Dermis blood vessel endothelial cell (primary cell): ENCODE data around the gene PGAP1. TPM values are rescaled to one million over a fixed set of nuclear protein-coding genes. Genes with fewer than 3 reads are reported as not detected.
A peak's percentile ranks its signal among the peaks of the same experiment; 100 is the strongest.
"Not testable (repeated sequence)": the region's sequence is repeated elsewhere in the genome, so short reads cannot be mapped to it uniquely, and the experiment has no call there.

Experiments used
- DNase-seq: peaks from one replicate; pipeline ENCODE4 v3.0.0; 2010
- total RNA-seq: library from RNA; depleted of rRNA; stranded (reverse); fragments of >200 nt; gene quantifications from 2 replicates; pipeline ENCODE4 v1.2.3, GENCODE V29; 2014

PGAP1 gene
- total RNA-seq, 1 donor from 2014 or later, result 4.8 TPM

- DNase-seq, result no peak
These were observed 25.5 kb upstream of the PGAP1 start for GRCh38 chr2:196951973-196952372.

DNA sequence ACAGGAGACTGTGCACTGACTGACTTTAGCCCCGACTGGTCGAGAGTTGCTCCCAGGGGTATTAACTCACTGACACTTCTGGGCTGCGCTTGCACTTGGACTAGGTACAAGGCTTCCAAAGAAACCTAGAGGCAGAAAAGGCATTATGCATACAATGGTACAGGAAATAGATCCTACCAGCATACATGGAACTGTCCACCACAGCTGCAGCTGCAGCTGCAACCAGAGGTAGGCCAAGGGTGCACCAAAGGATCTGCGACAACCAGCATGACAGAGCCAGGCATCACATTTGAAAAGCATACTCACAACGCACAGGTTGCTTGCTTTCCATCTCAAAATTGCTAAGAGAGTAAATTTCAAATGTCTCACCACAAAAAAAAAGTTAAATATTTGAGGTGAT lies 22.6 kb upstream of the PGAP1 start:
- no peak for DNase-seq

DNA sequence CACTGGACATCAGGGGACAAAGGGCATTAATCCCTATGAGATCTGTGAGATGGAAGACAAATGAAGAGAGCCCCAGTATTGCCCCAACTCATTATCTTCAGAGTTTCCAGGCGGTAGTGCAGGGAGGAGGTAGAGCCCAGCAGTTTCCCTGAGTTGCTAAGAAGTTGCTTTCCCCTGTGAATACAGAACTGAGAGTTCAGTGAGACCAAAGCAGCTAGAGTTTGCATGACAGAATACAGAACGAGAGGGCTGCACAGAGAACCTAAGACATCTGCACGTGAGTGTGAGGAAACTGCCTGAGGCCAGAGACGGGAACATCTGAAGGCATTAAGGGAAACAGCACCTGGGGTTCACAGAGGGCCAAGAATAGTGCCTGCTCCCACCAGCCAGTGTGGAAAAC lies 18.1 kb upstream of the PGAP1 start:
- no peak for DNase-seq

DNA sequence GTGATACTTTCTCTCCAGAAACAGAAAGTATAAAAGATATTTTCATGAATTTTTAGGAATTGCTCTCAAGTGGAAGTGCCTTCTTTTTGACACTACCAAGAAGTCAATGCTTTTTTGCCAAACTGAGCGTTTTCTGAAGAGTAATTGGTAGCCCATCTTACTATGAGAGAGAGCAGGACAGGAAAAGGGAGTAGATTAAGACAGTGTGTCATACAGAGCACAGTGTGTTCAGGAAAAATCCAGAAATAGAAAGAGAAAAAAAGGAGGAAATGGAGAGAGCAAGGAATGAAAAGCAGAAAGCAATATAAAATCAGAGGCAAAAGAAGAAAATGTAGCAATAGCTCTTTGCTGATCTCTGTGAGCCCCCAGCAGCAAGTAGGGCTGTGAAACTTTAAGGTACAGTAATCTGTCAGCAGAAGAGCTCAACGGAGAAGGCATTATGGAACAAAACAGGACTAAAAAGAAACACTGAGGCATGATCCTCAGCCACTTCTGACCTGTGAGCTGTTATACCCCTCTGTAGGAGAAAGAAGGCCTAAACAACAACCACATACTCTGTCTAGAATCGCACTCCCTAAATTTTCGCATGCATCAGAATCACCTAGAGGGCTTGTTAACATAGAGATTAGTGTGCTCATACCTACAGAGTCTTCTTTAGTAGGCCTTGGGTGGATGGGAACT lies 15.0 kb upstream of the PGAP1 start:
- DNase-seq, result no peak

GRCh38 chr2:196939371-196939770 lies 12.9 kb upstream of the PGAP1 start:
- no peak for DNase-seq

DNA sequence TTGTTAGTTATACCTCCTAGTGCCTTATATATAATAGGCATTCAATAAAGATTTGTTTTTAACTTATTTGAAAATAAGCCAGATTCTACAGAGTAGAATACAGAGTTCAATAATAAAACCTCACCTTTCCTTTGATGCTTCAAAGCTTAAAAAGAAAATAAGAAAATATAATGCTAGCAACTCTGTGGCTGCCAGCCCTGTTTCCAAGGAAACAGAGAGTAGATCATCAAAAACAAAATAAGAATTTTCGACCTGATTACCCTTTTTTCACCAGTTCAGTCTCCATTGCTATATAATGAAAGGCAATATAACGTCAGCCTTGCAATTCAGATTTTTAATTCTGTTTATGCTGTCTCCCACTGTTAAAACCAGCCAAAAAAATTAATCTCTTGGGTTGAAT lies 8.9 kb upstream of the PGAP1 start:
- no peak for DNase-seq

DNA sequence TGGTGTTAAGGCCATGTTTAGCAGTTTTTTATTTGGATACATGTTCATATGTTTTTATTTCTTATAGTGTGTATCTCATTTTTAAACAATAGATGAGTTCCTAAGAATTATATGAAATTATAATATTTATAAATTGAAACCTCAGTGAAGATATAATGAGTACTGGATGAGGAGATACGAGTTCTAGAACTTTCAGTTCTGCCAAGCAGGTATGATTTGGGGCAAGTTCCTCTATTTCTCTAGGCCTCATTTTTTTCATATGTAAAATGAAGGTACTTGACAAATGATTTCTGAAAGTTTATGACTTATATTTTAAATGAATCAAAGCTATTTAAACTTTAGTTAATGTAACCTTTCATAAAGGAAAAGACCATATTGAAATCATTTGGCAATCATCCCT lies 8.2 kb upstream of the PGAP1 start:
- DNase-seq, result no peak

DNA sequence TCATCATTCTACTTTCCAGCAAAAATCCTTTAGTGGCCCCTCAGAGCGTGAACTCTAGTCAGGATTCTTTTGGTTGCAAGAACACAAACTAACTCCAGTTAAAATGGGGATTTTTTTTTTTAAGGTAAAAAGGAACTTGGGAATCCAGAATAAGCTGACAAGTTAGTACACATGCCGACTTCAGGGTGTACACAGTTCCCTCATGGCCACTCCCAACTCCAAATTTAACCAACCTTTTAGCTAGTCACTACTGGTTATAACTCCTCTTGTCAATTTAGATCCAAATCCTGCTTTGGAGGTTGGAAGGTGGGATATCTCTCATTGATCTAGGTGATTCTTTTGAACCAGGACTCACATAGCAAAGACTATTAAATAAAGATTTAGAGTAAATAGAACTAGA lies 5.0 kb upstream of the PGAP1 start:
- DNase-seq, result no peak

DNA sequence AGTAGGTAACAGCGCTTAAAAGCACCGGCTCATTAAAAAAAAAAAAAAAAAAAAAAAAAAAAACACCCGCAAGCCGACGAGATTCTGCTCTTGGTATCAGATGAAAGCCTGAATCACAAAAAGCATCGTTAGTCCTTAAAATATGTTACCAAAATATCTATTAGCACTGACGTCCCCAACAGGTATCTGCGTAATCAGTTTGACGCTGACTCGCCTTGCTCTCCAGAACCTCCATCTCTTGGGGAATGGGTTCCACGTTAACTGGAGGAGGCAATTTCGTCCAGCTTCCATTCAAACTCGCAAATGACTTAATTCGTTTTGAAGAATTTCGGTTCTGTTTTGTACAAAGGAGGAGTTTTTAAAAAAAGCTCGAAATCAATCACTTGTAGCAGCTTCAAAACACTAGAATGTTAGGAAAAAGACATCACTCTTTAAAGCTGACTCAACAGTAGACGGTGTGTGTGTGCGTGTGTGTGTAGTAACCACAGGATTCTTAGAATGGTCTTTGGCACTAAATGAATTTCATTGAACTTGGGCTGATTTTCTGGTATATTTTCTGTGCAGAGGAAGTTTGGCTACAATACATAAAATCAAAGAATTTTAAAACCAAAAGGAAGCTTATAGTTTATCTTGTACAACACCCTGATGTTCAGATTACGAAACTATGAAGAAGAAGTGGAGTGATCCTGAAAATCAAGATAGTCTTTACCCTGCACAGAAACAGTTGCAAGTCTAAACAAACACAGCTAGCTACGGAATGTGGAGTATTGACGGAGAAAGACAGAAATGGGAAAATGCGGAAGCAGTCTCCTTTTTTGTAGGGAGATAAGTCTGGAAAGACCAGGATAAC lies 1.1 kb upstream of the PGAP1 start:
- DNase-seq, result peak; percentile 50

GRCh38 chr2:196925768-196926561 lies 542 bp downstream of the PGAP1 start:
- peak; percentile 48 for DNase-seq

DNA sequence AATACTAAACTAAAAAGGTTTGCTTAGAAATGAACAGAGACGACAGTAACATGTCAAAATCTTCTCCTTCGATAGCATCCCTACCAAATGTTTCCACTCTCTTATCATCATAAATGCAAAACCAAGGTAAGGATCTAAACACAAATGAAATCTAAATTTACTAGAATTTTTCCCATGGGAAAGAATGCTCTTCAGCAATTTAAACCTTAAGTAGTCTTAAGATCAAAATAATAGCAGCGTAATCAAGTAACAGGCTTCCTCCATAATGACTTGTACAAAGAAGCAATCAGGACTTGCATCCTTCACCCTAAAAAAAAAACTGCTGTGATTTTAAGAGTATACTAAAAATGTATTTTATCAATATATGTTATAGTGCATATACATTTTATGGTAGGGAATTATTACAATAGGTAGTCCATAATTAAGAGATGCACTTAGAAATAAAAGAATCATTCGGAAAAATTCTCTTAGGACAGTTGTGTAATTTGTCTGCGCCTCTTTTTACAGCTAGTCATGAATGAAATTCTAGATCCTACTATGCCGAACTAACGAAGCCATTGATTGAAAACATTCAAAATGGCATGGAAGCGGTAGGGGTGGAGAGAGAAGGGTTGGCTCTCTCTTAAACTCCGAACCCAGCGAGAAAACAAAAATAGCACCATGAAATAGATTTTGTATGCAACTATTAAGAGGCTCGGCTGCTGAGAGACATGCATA lies 1.3 kb downstream of the PGAP1 start:
- peak; percentile 26 for DNase-seq

GRCh38 chr2:196924051-196924450 lies 2.5 kb downstream of the PGAP1 start:
- DNase-seq, result peak; percentile 21

DNA sequence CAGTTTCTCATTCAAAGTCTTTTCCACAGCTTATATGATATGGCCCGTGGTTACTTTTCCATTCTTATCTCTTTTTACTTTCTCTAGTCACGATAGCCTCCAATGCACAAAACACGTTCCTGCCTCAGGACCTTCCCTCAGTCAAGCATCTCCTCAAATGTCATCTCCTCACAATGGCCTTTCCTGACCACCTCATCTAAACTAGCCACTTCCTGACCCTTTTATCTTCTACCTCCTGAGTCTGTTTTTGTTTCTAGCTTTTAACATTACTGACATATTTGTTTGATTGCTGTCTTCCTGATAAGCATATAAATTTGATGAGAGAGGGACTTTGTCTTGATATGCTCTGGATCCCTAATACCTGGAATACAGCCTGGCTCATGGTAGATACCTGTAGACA lies 7.6 kb downstream of the PGAP1 start:
- DNase-seq, result peak; percentile 42

DNA sequence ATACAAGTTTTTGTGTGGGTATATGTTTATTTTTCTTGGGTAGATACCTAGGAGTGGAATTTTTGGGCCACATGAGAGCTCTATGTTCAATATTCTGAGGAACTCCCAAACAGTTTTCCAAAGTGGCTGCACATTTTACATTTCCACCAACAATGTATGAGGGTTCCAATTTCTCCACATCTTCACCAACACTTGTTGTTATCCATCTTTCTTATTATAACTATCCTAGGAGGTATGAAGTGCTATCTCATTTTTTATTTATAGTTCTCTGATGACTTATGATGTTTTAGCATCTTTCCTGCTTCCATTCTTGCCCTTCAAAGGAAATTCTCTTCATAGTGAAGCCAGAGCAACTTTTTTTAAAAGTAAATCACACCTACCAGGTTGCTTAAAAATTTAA lies 8.7 kb downstream of the PGAP1 start:
- DNase-seq, result no peak

DNA sequence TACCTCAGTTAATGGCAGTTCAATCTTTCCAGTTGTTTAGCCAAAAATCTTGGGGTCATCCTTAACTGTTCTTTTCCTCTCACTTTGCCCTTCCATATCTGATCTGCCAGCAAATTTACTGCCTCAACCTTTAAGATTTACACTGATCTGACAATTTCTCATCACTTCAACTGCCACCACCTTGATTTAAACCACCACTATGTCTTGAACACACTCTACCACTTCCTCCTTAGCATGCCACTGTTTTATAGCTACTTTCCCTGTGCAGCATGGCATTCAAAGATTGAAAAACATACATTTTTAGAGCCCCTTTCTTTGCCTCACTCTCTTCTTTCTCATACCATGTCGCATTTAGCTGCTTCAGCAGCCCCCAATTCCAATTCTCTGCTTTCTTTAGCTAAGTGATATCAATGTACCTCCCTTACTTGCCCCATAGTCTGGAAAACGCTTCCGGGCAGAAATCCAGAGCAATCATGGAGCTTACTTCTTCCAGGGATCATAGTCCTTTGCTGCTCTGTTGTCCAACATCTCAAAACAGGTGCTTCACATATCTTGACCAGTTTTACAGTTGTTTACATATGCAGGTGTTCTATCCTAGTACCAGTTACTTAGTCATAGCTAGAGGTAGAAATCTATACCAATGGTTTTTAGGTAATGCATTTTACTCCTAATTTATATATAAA lies 10.9 kb downstream of the PGAP1 start:
- no peak for DNase-seq

DNA sequence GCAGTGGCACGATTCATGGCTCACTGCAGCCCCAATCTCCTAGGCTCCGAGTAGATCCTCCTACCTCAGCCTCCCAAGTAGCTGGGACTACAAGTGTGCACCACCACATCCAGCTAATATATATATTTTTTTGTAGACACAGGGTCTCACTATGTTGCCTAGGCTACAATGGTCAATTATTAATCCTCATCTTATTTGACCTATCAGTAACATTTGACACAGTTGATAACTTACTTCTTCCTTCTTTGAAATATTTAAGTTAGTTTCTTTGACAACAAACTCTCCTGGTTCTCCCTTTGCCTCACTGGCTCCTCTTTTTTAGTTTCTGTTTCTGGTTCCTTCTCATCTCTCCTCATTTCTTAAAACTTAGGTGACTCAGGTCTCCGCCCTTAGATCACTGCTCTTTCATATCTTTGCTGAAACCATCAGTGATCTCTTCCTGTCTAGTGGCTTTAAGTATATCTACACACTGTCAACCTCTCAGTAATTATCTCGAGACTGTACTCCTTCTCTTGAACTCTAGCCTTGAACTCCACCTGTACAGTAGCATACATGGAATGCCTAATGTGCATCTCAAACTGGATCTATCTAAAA lies 11.5 kb downstream of the PGAP1 start:
- DNase-seq, result no peak

- DNase-seq, result no peak
These were observed 12.8 kb downstream of the PGAP1 start for GRCh38 chr2:196913691-196914090.

GRCh38 chr2:196905365-196905764 lies 21.1 kb downstream of the PGAP1 start:
- DNase-seq, result not testable (repeated sequence)

DNA sequence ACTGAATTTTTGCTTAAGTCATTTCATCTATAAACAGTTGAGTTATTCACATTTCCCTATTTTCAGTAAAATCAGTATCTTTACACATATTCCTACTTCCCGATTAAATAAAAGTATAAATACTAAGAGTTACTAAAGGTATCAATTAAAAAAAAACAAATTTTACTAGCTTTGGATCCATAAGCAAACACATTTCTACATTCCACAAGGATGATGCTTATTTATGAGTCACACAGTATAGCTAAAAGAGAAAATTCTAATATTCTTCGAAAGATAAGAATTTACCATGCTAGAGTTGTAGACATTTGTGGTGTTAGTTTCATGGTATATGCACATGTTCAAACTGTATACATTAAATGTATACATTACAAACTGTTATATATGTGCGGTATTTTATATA lies 23.7 kb downstream of the PGAP1 start:
- no peak for DNase-seq

DNA sequence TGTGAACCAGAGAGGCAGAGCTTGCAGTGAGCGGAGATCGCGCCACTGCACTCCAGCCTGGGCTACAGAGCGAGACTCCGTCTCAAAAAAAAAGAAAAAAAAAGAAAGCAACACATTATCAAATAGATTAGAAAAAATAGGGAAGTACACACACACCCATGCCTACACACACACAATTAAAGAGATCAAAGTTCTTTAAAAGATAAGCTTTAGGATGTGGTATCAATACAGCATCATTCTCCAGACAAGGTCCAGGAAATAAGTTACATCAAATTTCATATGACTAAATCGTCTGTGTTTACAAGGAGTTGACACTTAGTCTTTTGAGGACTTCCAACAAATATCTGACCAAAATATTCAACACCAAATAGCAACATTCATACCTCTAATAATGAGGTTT lies 25.7 kb downstream of the PGAP1 start:
- no peak for DNase-seq

DNA sequence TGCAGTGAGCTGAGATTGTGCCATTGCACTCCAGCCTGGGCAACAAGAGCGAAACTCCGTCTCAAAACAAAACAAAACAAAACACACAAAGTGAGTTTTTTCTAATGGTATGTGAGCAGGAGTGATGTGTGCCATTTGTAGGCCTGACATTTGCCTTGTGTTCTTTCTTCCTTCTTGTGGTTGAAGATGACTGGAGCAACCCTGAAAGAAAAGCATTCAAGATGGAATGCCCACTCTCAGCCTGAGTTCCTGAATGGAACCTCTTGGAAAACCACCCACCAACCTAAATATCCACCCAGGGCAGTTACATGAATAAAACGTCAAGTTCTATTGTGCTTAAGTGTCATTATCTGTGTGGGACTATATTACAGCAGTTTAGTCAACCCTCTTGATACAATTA lies 26.5 kb downstream of the PGAP1 start:
- no peak for DNase-seq

GRCh38 chr2:196891136-196891535 lies 35.4 kb downstream of the PGAP1 start:
- DNase-seq, result no peak
